GM18868 (cell line): ENCODE measurements around the gene NPPC.
"Not testable (repeated sequence)": the region's sequence is repeated elsewhere in the genome, so short reads cannot be mapped to it uniquely, and the experiment has no call there.

ENCODE experiments used
- ATAC-seq: cut with Tn5 transposase; IDR thresholded peaks from one replicate; pipeline ENCODE4 v1.9.1; 2021; ENCODE audit warnings: mild to moderate bottlenecking, moderate library complexity; ENCODE audit not compliant: unreplicated experiment

NPPC gene

GRCh38 chr2:231922311-231923009 is 3.7 kb downstream of the NPPC start:
- no peak for ATAC-seq

DNA sequence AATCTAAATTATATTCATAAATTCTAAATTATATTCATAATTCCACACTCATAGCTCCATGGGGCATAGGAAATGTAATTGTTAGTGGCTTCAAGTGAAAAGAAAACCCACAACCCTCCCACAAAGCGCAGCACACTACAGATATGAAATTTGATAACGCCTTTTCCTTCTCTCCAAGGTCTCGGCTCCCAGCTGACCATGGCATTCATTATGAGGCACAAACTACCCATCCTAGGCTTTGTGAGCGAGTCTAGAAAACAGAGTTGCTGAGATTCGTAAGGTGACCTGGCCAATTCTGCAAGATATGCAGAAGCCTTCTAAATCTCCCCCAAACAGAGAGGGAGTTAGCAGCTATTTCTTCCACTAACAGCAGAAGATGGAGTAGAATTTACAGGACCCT is 5.4 kb downstream of the NPPC start:
- no peak for ATAC-seq

DNA sequence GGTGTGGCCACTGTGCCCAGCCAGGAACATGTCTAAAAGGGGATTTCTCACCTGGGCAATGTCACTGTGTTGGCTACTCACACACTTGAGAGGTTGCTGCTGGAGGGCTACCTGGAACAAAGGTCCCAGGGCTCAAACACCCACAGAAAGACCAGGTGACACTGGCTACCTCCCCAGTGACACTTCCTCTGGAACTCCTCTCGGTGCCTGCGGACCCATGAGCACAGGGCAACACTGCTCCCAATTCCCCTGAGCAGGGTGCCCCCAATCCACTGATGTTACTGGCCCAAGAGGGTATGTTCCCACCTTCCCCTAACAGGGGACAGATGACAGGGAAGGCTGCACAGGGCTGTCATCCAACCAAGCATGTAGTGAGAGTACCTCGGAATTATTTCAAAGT is 5.8 kb downstream of the NPPC start:
- no peak for ATAC-seq

DNA sequence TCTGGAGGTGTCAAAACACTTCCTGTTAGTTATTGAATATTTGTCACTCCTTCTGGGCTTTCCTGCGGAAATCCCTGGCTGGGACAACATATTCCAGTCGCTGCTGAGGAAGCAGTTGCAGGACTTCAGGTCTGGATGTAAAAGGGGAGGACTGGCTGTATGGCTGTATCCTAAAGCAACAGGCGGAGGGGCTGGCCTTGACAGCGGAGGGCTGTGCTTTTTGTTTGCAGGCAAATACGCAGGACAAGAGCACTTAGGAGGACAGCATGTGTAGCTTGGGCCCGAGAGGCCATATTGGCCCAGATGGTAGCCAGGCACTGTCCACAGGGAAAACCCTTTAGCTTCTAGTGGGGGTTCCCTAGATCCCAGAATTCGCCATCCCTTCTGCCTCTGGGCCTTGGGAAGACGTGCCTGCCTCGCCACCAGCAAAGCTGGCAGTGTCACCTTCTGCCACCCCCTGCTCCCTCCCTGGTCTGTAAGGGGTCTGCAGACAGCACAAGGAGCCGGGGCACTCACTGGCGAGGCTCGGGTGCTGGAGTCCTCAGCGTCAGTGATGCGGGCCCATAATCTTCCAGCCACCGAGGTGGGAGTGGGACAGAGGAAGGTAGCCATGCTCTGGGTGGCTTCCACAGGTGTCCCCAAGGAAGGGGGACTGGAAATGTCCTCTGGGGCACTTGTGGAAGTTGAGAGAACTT is 6.7 kb downstream of the NPPC start:
- ATAC-seq = no peak

DNA sequence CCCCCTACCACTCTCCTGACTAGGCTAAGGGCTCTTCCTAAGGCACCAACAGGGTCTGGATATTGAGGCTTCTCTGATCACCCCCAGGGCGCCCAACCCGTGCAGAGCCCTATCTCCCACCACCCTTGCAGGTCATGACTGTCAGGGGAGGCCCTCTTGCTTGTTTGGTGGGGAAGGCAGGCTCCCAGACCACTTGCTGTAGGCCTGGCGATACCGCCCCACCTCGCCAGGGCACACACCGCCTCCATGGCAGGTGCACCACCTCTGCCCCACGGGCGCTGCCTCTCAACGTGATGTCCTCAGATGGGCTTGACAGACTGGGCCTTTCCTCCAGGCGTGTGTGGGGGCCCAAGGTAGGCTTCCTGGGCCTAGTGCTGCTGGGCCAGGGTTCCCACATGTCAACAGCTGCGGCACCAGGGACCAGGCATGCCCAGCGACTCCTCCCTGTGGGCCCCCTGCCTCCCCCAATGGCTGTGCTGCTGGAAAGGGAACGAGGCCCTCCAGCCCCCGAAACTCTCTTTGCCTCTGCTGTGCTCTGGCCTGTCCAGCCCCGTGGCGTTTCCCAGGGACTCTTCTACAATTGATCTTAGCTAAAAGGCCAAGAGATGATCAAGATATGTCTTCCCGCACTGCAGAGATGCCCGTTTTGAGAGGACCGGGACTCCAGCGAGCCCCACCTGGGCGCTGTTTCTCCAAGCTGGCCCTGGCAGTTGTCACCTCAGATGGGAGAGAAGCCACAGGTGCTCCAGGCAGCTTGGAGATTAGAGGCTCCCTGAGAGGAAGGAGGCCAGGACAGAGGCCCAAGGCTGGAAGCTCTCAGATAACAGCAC is 7.5 kb downstream of the NPPC start:
- no peak for ATAC-seq

GRCh38 chr2:231917280-231918066 is 8.7 kb downstream of the NPPC start:
- ATAC-seq = no peak

DNA sequence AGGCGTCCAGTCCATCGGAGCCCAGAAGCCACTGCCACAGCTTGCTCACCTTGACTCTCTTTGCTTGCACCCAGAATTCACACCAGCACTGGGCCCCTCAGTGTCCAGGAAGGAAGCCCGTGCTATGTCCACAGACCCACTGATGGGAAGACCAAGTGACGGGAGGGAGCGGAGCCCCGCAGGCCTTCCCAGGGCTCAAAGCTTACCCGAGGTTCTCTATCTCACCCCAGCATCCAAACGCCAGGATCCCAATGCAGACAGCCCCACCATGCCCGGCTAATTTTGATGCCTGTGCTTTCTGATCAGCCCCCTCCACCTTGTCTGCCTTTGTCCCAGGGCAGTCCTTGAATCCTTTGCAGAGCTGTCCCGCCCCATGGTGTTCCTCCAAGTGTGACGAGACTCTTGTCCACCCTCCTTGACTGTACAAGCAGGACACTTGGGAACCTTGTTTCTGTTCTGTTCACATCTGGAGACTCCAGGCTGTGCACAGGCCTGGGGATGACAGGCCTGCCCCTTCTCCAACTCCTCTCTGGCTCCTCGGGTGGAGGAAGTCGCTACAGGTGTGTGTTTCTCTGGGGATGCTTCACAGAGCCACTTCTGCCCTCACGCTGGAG is 12.0 kb downstream of the NPPC start:
- no peak for ATAC-seq

GRCh38 chr2:231911381-231911780 is 14.8 kb downstream of the NPPC start:
- ATAC-seq = no peak

DNA sequence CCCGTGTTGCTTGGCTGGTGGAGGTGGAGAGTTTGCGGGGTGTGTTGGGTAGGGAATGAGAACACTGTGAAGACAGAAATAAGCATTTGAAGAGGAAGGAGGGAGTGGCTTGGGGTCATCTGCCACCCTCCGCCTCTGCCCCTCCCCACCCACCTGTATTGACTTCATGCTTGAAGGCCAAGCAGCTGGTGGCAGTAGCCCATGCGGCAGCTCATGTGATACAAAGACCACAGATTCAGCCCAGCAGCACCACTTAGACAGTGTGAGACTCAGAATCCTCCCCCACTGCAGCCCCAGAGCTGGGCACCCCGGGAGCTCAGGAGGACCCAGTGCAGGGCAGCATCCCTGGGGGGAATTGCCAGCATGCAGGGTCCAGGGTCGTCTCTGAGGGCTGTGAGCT is 15.4 kb downstream of the NPPC start:
- no peak for ATAC-seq

DNA sequence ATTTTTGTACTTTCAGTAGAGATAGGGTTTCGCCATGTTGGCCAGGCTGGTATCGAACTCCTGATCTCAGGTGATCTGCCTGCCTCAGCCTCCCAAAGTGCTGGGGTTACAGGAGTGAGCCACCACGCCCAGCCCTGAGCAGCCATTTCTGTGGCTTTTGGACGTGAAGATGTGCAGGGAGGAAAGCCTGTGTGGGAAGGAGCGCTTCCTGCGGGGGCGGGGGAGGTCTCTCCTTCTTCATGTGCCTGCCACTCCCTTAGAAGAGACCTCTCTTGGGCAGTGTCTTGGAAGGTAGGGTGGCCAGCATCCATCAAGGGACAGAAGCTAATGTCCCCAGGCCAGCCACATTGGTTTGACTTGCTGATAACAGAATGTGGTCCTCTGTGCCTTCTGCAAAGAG is 16.0 kb downstream of the NPPC start:
- ATAC-seq = not testable (repeated sequence)

- ATAC-seq = no peak
Measured at GRCh38 chr2:231909631-231910030, 16.6 kb downstream of the NPPC start.

DNA sequence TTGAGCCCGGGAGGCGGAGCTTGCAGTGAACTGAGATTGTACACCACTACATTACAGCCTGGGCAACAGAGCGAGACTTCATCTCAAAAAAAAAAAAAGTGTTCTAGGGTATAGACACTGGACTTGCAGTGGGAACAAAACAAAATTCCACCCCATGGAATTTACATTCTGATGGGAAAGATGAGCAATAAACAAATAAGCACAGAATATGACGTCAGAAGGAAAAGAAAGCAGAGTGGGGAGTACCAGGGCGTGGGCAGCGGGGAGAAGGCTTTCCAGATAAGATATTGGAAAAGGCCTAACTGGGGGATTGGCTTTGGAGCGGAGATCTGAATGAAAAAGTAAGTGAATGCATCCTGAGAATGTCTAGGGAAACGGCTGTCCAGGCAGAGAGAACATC is 17.6 kb downstream of the NPPC start:
- no peak for ATAC-seq

- no peak for ATAC-seq
Measured at GRCh38 chr2:231907765-231908164, 18.4 kb downstream of the NPPC start.

- no peak for ATAC-seq
Measured at GRCh38 chr2:231905026-231905425, 21.2 kb downstream of the NPPC start.

- ATAC-seq = no peak
Measured at GRCh38 chr2:231904161-231904611, 22.0 kb downstream of the NPPC start.

GRCh38 chr2:231902598-231902997 is 23.6 kb downstream of the NPPC start:
- ATAC-seq = no peak

DNA sequence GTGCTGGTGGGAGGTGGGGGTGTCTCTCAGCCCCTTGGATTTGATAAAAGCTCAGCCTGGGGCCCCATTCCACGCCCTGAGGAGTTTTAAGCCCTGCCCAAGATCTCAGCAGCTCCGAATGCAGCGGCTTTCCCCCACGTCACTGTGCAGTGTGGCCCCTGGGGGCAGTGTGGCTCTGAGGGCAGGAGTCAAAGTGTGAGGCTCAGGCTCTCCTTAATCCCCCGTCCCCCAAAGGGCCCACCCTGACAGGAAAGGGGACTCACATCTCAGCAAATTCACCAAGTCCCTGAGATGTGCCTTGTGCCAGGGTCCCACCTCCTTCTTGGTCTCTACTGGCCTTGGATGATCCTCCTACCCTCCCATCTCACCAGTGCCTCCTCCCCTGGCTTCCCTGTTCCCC is 25.2 kb downstream of the NPPC start:
- ATAC-seq = no peak

GRCh38 chr2:231900486-231900942 is 25.7 kb downstream of the NPPC start:
- ATAC-seq = peak; percentile 43

DNA sequence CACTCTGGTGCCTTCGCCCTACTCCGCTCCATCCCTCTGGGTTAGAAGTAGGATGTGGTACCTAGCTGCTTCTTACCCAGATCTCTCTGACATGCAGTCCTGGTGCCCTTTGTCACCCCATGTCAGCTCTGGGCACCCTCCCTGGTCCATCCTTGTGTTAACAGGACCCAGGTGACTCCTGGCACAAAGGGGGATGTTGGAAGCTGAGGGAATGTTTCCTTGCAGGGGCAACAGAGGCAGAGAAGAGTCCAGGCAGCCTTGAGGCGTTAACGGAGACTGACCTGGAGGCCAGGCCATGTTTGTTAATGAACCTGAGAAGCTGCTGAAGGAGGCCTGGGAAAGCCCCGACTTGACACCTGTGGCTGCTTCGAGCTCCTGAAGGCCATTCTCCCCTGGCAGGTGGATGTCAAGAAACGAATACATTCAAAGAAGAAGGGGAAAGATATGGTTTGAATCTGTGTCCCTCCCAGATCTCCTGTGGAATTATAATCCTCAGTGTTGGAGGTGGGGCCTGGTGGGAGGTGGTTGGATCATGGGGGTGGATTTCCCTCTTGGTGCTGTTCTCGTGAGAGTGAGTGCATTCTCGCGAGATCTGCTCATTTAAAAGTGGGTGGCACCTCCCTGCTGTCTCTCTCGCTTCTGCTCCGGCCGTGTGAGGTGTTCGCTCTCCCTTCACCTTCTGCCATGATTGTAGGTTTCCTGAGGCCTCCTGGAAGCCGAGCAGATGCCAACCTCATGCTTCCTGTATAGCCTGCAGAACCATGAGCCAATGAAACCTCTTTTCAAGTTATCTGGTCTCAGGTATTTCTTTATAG is 31.4 kb downstream of the NPPC start:
- ATAC-seq = no peak

DNA sequence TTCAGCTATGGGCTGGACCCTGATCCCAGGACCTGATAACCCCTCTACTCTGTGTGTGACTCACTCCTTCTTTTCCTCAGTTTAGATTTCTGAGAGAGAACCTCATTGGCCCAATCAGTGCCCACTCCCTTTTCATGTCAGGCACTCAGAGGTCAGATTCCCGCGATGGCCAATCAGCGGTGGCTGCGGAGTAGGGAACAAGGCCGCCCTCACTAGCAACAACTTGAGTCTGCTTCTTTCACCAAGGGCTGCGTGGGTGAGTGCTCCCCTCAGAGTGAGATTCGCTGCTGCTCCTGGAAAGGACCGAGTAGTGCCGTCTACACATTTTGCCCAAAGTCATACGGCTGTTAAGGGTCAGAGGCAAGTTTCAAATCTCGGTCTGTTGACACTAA is 34.7 kb downstream of the NPPC start:
- no peak for ATAC-seq
